Karpas-422 (cell line): ENCODE data around the gene AOC3. TPM values are rescaled to one million over a fixed set of nuclear protein-coding genes. Genes with fewer than 3 reads are reported as not detected.
A peak's percentile ranks its signal among the peaks of the same experiment; 100 is the strongest.
"Not testable (repeated sequence)": the region's sequence is repeated elsewhere in the genome, so short reads cannot be mapped to it uniquely, and the experiment has no call there.

Experiments
- DNase-seq: peaks from one replicate; pipeline ENCODE4 v3.0.0-alpha.2; 2015
- H2AFZ ChIP-seq: fragments of 200-600 bp; sonication (generic); 2 replicates; pipeline ENCODE4 v1.6.1; 2014; ENCODE audit warnings: antibody characterized with exemption, low read length, mixed read lengths
- H3K27ac ChIP-seq: fragments of 200-600 bp; sonication (generic); 2 replicates; pipeline ENCODE4 v1.5.1; 2014; ENCODE audit warnings: mild to moderate bottlenecking, low read length, moderate library complexity
- H3K27me3 ChIP-seq: fragments of 200-600 bp; sonication (generic); 2 replicates; pipeline ENCODE4 v1.6.1; 2014; ENCODE audit warnings: low read length, mixed read lengths
- H3K36me3 ChIP-seq: fragments of 200-600 bp; sonication (generic); 2 replicates; pipeline ENCODE4 v1.6.1; 2014; ENCODE audit warnings: low read length, mixed read lengths; ENCODE audit not compliant: insufficient read depth
- H3K4me1 ChIP-seq: fragments of 200-600 bp; sonication (generic); 2 replicates; pipeline ENCODE4 v1.6.1; 2014; ENCODE audit warnings: mild to moderate bottlenecking, low read length, mixed read lengths
- H3K4me2 ChIP-seq: fragments of 200-600 bp; sonication (generic); 2 replicates; pipeline ENCODE4 v1.6.1; 2014; ENCODE audit warnings: low read length, low read depth, mild to moderate bottlenecking; ENCODE audit not compliant: poor library complexity, severe bottlenecking
- H3K4me3 ChIP-seq: fragments of 200-600 bp; sonication (generic); 2 replicates; pipeline ENCODE4 v1.5.1; 2014; ENCODE audit warnings: mild to moderate bottlenecking, antibody characterized with exemption, low read length, mixed read lengths
- H3K79me2 ChIP-seq: fragments of 200-600 bp; sonication (generic); 2 replicates; pipeline ENCODE4 v1.6.1; 2014; ENCODE audit warnings: mild to moderate bottlenecking, low read length, mixed read lengths
- H3K9ac ChIP-seq: fragments of 200-600 bp; sonication (generic); 2 replicates; pipeline ENCODE4 v1.6.0; 2014; ENCODE audit warnings: low read length
- H3K9me2 ChIP-seq: fragments of 200-600 bp; sonication (generic), shearing (Covaris generic); replicated peaks from 2 replicates; pipeline ENCODE4 v1.6.0; 2014; ENCODE audit warnings: mild to moderate bottlenecking, low read length, moderate library complexity; ENCODE audit not compliant: insufficient read depth
- H3K9me3 ChIP-seq: fragments of 300-700, 200-600 bp; sonication (generic); 2 replicates; pipeline ENCODE4 v1.6.1; 2014; ENCODE audit warnings: low read length, mixed read lengths
- H4K20me1 ChIP-seq: fragments of 200-600 bp; sonication (generic); 2 replicates; pipeline ENCODE4 v1.6.1; 2014; ENCODE audit warnings: mild to moderate bottlenecking, antibody characterized with exemption, low read length, low read depth; ENCODE audit not compliant: insufficient read depth
- total RNA-seq: library from RNA; depleted of rRNA; stranded (reverse); fragments of >200 nt; shearing (Covaris generic); gene quantifications from 2 replicates; pipeline ENCODE4 v1.2.3, GENCODE V29; 2014; ENCODE audit warnings: low replicate concordance

The AOC3 gene
- total RNA-seq, 1 experiment from 2014 or later: 0.19 TPM

- H3K27ac ChIP-seq, DNase-seq, H3K27me3 ChIP-seq, H3K4me1 ChIP-seq, H3K4me3 ChIP-seq, H2AFZ ChIP-seq, H3K9ac ChIP-seq, H4K20me1 ChIP-seq, H3K9me3 ChIP-seq, H3K79me2 ChIP-seq, H3K9me2 ChIP-seq, H3K4me2 ChIP-seq, H3K36me3 ChIP-seq: not testable (repeated sequence)
Measured at GRCh38 chr17:42867694-42868261, 16.8 kb downstream of the AOC3 start.

- Histone ChIP-seq H3K79me2 (no peaks in the 10 kb centered on the region), H3K9me2 (no peaks in the 10 kb centered on the region), H3K4me2 (no peak overlapping the region), H3K9me3 (no peaks in the 10 kb centered on the region), H3K27ac (no peak overlapping the region), H3K27me3 (no peaks in the 10 kb centered on the region), H3K4me3 (no peak overlapping the region), H3K36me3 (no peaks in the 10 kb centered on the region), H3K4me1 (no peaks in the 10 kb centered on the region), H3K9ac (no peak overlapping the region), H2AFZ (no peak overlapping the region), H4K20me1 (no peaks in the 10 kb centered on the region)
- no peak for DNase-seq
Measured at GRCh38 chr17:42868338-42868737, 17.3 kb downstream of the AOC3 start.

DNA sequence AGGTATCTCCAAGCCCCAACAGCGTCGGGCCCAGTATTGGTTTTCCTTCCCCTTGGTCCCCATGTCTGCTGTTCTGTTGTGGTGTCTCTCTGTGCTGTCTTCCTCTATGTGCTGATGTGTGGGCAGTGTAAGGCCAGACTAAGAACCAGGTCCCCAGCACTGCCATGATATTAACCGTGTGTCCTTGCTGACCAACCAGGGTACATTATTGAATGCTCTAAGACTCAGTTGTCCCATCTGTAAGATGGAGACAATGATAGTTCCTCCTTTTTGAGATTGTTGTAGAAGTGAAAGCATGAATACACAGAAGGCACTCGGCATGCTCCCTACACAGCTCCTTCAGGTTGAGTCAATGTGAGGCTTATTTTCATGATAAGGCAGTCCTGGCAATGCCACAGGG lies 20.6 kb downstream of the AOC3 start:
- Histone ChIP-seq H4K20me1 (no peaks in the 10 kb centered on the region), H3K36me3 (no peaks in the 10 kb centered on the region), H3K4me2 (no peak overlapping the region), H3K4me1 (no peaks in the 10 kb centered on the region), H2AFZ (no peak overlapping the region), H3K9me3 (no peaks in the 10 kb centered on the region), H3K9me2 (no peaks in the 10 kb centered on the region), H3K4me3 (no peak overlapping the region), H3K27me3 (no peaks in the 10 kb centered on the region), H3K9ac (no peak overlapping the region), H3K79me2 (no peaks in the 10 kb centered on the region), H3K27ac (no peak overlapping the region)
- no peak for DNase-seq

DNA sequence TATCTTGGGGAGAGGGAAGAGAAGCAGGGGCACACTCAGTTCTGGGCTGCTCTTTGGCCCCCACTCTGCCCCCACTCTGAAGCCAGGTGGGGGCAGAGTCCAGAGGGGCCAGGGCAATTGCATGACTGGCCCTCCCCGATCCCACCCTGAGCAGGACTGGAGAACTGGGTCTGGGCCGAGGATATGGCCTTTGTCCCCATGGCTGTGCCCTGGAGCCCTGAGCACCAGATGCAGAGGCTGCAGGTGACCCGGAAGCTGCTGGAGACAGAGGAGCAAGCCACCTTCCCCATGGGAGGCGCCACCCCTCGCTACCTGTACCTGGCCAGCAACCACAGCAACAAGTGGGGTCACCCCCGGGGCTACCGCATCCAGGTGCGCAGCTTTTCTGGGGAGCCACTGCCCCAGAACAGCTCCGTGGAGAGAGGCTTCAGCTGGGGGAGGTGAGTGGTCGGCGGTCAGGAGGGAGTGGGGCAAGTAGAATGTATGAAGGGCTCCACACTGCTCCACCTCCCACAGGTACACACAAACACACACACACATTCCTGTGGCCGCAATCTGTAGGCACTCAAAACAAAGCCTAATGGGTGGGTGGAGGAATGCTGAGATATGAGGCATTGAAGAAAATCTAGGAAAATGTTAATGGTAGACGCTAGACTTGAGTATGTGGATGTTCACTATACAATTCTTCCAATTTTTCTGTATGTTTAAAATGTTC lies 21.4 kb downstream of the AOC3 start:
- no peak overlapping the region for H3K4me3 ChIP-seq
- no peaks in the 10 kb centered on the region for H3K9me2 ChIP-seq
- no peaks in the 10 kb centered on the region for H3K36me3 ChIP-seq
- no peaks in the 10 kb centered on the region for H4K20me1 ChIP-seq
- H2AFZ ChIP-seq: no peak overlapping the region
- no peak for DNase-seq
- H3K79me2 ChIP-seq: no peaks in the 10 kb centered on the region
- H3K4me1 ChIP-seq: no peaks in the 10 kb centered on the region
- no peaks in the 10 kb centered on the region for H3K27me3 ChIP-seq
- no peak overlapping the region for H3K27ac ChIP-seq
- no peak overlapping the region for H3K4me2 ChIP-seq
- H3K9ac ChIP-seq: no peak overlapping the region
- no peaks in the 10 kb centered on the region for H3K9me3 ChIP-seq

- H3K9me2 ChIP-seq: no peaks in the 10 kb centered on the region
- no peaks in the 10 kb centered on the region for H4K20me1 ChIP-seq
- no peak overlapping the region for H3K4me2 ChIP-seq
- no peak for DNase-seq
- no peak overlapping the region for H3K9ac ChIP-seq
- H3K27ac ChIP-seq: no peak overlapping the region
- no peak overlapping the region for H2AFZ ChIP-seq
- H3K4me3 ChIP-seq: no peak overlapping the region
- no peaks in the 10 kb centered on the region for H3K36me3 ChIP-seq
- peaks cover 7% of the 10 kb centered on the region for H3K4me1 ChIP-seq
- H3K27me3 ChIP-seq: no peaks in the 10 kb centered on the region
- H3K79me2 ChIP-seq: no peaks in the 10 kb centered on the region
- H3K9me3 ChIP-seq: no peaks in the 10 kb centered on the region
Measured at GRCh38 chr17:42873315-42873714, 22.3 kb downstream of the AOC3 start.

DNA sequence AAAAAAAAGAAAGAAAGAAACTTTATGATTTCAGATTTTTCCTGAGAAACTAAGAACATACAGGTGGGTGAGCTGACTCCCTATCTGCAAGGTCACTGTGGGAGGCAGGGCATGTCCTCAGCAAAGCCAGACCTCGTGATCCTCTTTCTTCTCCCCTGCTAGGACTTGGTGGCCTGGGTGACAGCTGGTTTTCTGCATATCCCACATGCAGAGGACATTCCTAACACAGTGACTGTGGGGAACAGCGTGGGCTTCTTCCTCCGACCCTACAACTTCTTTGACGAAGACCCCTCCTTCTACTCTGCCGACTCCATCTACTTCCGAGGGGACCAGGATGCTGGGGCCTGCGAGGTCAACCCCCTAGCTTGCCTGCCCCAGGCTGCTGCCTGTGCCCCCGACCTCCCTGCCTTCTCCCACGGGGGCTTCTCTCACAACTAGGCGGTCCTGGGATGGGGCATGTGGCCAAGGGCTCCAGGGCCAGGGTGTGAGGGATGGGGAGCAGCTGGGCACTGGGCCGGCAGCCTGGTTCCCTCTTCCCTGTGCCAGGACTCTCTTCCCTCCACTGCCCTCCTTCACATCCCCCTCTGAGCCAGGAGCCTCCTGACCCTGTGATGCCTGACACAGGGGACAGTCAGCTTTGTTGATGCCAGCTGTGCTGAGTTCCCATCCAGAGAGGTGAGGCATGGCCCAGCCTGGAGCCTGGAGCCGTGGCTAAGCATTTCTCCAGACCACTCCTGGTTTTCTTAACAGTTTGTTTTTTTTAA lies 23.1 kb downstream of the AOC3 start:
- not testable (repeated sequence) for H3K9me3 ChIP-seq, H2AFZ ChIP-seq, H3K36me3 ChIP-seq, H3K4me2 ChIP-seq, DNase-seq, H3K9me2 ChIP-seq, H3K27ac ChIP-seq, H4K20me1 ChIP-seq, H3K4me3 ChIP-seq, H3K4me1 ChIP-seq, H3K79me2 ChIP-seq, H3K27me3 ChIP-seq, H3K9ac ChIP-seq

- no peaks in the 10 kb centered on the region for H3K27me3 ChIP-seq
- no peak overlapping the region for H3K4me3 ChIP-seq
- no peak overlapping the region for H3K4me2 ChIP-seq
- no peaks in the 10 kb centered on the region for H3K79me2 ChIP-seq
- peaks cover 9% of the 10 kb centered on the region for H3K4me1 ChIP-seq
- no peak overlapping the region for H3K27ac ChIP-seq
- H4K20me1 ChIP-seq: no peaks in the 10 kb centered on the region
- no peaks in the 10 kb centered on the region for H3K36me3 ChIP-seq
- no peaks in the 10 kb centered on the region for H3K9me2 ChIP-seq
- no peak for DNase-seq
- H2AFZ ChIP-seq: no peak overlapping the region
- no peak overlapping the region for H3K9ac ChIP-seq
- no peaks in the 10 kb centered on the region for H3K9me3 ChIP-seq
Measured at GRCh38 chr17:42877037-42877436, 26.0 kb downstream of the AOC3 start.

DNA sequence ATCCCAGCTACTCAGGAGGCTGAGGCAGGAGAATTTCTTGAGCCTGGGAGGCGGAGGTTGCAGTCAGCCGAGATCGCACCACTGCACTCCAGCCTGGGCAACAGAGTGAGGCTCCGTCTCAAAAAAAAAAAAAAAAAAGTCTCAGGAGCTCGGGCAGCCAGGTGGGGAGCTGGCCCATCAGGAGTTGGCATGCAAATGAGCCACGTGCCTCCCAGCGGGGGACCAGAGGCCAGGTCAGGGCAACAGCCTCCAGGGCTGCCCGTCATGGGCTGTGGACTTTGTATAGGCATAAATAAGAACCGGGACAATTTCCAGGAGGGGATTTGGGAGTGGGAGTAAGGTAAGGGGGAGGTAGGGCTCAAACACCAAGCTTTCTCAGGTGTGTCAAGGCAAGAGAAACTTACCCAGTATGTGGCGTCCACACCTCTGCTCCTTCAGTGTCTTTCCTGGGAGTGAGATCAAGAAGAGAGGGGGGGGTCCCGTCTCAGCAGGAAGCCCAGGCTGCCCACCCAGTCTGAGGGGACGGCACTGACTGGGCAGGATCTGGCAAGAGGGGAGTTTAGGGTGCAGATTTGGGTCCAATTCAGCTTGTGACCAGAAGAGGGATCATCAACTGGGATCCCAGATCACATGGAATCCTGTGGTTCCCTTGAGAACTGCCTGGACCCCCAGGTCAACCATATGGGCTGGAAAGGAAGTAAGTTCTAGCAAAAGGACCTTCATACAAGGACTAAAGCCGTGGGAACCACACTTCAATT lies 27.3 kb downstream of the AOC3 start:
- no peaks in the 10 kb centered on the region for H3K27me3 ChIP-seq
- H2AFZ ChIP-seq: no peak overlapping the region
- H3K9me3 ChIP-seq: no peaks in the 10 kb centered on the region
- H3K4me1 ChIP-seq: peaks cover 9% of the 10 kb centered on the region
- no peak overlapping the region for H3K4me2 ChIP-seq
- no peaks in the 10 kb centered on the region for H3K9me2 ChIP-seq
- no peaks in the 10 kb centered on the region for H4K20me1 ChIP-seq
- no peak overlapping the region for H3K4me3 ChIP-seq
- no peaks in the 10 kb centered on the region for H3K36me3 ChIP-seq
- H3K79me2 ChIP-seq: no peaks in the 10 kb centered on the region
- DNase-seq: peak; percentile 57
- H3K9ac ChIP-seq: no peak overlapping the region
- no peak overlapping the region for H3K27ac ChIP-seq
